Activated naive CD8-positive, alpha-beta T cell treated with anti-CD3 and anti-CD28 coated beads for 36 hours (primary cell): ENCODE results near the gene CBX1. TPM values are rescaled to one million over a fixed set of nuclear protein-coding genes. Genes with fewer than 3 reads are reported as not detected.

Source experiments
- DNase-seq: peaks from one replicate; pipeline ENCODE4 v3.0.0; 2021
- H3K27ac Mint-ChIP-seq: one replicate; pipeline ENCODE4 v1.8.0; 2022; ENCODE audit warnings: mild to moderate bottlenecking, moderate library complexity, mixed read lengths
- H3K27me3 Mint-ChIP-seq: one replicate; pipeline ENCODE4 v1.8.0; 2022; ENCODE audit warnings: mild to moderate bottlenecking, mixed read lengths
- H3K36me3 Mint-ChIP-seq: one replicate; pipeline ENCODE4 v1.8.0; 2021; ENCODE audit warnings: mild to moderate bottlenecking, mixed read lengths
- H3K4me1 Mint-ChIP-seq: one replicate; pipeline ENCODE4 v1.8.0; 2021; ENCODE audit warnings: mixed read lengths
- H3K4me3 Mint-ChIP-seq: one replicate; pipeline ENCODE4 v1.8.0; 2022; ENCODE audit warnings: mild to moderate bottlenecking, moderate library complexity, mixed read lengths
- H3K9me3 Mint-ChIP-seq: one replicate; pipeline ENCODE4 v1.8.0; 2022; ENCODE audit warnings: mixed read lengths
- total RNA-seq, 2 experiments: library from RNA; stranded (reverse); gene quantifications; one replicate each; pipeline ENCODE4 v1.2.3, GENCODE V29; 2021

CBX1 gene
- total RNA-seq, 2 experiments from 2014 or later: 60.3 to 60.5 TPM

- no peak for DNase-seq
- Mint-ChIP-seq H3K27ac (peak overlapping the region; percentile 98), H3K27me3 (no peaks in the 10 kb centered on the region), H3K36me3 (peaks cover 62% of the 10 kb centered on the region), H3K9me3 (no peaks in the 10 kb centered on the region), H3K4me1 (peaks cover 64% of the 10 kb centered on the region), H3K4me3 (peak overlapping the region; percentile 52)
Measured at GRCh38 chr17:48054238-48055185, 46.8 kb downstream of the CBX1 start.

- Mint-ChIP-seq H3K4me1 (peaks cover 64% of the 10 kb centered on the region), H3K9me3 (no peaks in the 10 kb centered on the region), H3K27ac (peak overlapping the region; percentile 70), H3K27me3 (no peaks in the 10 kb centered on the region), H3K36me3 (peaks cover 60% of the 10 kb centered on the region), H3K4me3 (peak overlapping the region; percentile 29)
- no peak for DNase-seq
Measured at GRCh38 chr17:48053758-48054237, 47.5 kb downstream of the CBX1 start.

DNA sequence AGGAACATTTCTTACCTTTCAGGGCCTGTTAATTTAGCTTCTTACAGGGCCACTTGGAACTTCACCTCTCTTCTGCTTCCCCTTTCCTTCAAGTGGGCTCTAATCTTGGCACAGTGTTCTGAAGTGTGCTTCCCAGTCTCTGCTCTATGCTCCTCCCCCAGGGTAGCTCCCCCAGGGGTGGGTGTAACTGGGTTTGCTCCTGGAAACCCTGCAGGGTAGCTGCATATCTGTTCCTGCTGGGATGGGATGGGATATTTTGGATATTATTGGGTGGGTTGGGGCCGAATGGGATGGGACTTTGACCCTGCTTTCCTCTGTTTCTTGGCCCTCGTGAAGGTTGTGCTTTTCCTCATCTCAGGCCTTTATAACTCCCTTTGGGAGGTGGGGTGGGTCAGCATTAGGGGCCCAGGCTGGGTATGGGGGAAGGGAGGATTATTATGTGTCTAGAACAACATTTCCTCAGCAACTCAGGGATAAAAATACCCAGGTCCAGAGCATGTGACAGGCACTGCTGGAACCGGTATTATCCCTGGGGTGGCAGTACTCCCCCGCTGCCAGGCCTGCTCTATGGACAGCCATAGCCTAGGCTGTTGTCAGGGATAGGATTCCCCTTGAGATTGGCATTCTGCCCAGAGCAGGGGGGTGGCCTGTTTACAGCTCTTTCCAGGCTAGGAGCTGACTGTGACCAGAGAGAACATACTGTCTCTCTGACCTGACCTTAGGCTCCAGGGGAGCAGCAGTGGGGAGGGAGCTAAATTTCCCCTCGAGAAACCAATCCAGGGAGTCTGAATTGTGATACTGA, 48.1 kb downstream of the CBX1 start:
- H3K27ac Mint-ChIP-seq: peak overlapping the region; percentile 70
- peaks cover 56% of the 10 kb centered on the region for H3K36me3 Mint-ChIP-seq
- peak overlapping the region; percentile 29 for H3K4me3 Mint-ChIP-seq
- H3K4me1 Mint-ChIP-seq: peaks cover 64% of the 10 kb centered on the region
- no peaks in the 10 kb centered on the region for H3K9me3 Mint-ChIP-seq
- no peak for DNase-seq
- no peaks in the 10 kb centered on the region for H3K27me3 Mint-ChIP-seq

GRCh38 chr17:48051706-48052486, 49.4 kb downstream of the CBX1 start:
- Mint-ChIP-seq H3K9me3 (no peaks in the 10 kb centered on the region), H3K27ac (peak overlapping the region; percentile 79), H3K27me3 (peaks cover 4% of the 10 kb centered on the region), H3K4me3 (peak overlapping the region; percentile 32), H3K4me1 (peaks cover 65% of the 10 kb centered on the region), H3K36me3 (peaks cover 60% of the 10 kb centered on the region)
- DNase-seq: no peak

GRCh38 chr17:48051283-48051682, 50.0 kb downstream of the CBX1 start:
- H3K4me1 Mint-ChIP-seq: peaks cover 64% of the 10 kb centered on the region
- H3K27ac Mint-ChIP-seq: no peak overlapping the region
- H3K9me3 Mint-ChIP-seq: no peaks in the 10 kb centered on the region
- H3K36me3 Mint-ChIP-seq: peaks cover 60% of the 10 kb centered on the region
- no peak for DNase-seq
- H3K27me3 Mint-ChIP-seq: peaks cover 4% of the 10 kb centered on the region
- peak overlapping the region; percentile 99 for H3K4me3 Mint-ChIP-seq

- Mint-ChIP-seq H3K4me1 (peaks cover 56% of the 10 kb centered on the region), H3K36me3 (peaks cover 54% of the 10 kb centered on the region), H3K4me3 (peak overlapping the region; percentile 99), H3K9me3 (no peaks in the 10 kb centered on the region), H3K27ac (peak overlapping the region; percentile 100), H3K27me3 (peaks cover 4% of the 10 kb centered on the region)
- DNase-seq: no peak
Measured at GRCh38 chr17:48048384-48049126, 52.7 kb downstream of the CBX1 start.

- H3K27ac Mint-ChIP-seq: peak within 1 kb of the TSS; percentile 100
- DNase-seq: peak; percentile 98
- H3K9me3 Mint-ChIP-seq: no peaks in the 10 kb centered on the region
- peaks cover 51% of the 10 kb centered on the region for H3K4me1 Mint-ChIP-seq
- H3K27me3 Mint-ChIP-seq: peaks cover 4% of the 10 kb centered on the region
- peak within 1 kb of the TSS; percentile 99 for H3K4me3 Mint-ChIP-seq
- H3K36me3 Mint-ChIP-seq: peaks cover 51% of the 10 kb centered on the region
Measured at GRCh38 chr17:48047741-48048383, 53.4 kb downstream of the CBX1 start, which contains the start of gene NFE2L1. TSS of gene NFE2L1 (plus strand) at chr17:48048359. CDS start at chr17:48051119, 2,760 bp downstream.

DNA sequence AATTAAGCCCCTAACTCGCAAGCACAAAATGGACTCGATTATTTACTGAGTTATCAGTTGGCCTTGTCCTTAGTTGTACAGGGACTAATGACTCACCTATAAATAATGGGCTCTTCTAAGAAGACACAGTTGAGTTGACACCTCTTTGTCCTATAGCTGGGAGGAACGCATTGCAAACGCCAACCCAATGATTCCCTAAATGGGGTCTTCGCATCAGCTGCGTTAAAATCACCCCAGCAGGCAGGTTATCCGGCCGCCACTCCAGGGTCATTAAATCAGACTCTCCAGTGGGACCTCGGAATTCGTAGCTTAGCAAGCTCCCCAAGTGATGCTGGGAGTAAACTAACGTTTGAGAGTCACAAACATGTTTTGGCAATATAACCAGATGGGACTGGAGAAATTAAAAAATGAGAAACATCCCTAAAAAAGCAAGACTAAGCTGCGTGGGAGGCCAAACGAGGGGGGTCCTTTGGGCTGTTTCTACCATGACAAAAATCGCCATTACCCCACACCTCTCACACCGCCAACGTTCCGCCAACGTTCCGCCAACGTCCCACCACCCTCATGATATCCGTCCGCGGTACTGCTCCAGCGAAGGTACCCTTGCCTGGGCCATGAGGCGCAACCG, 54.1 kb downstream of the CBX1 start:
- peak overlapping the region; percentile 100 for H3K27ac Mint-ChIP-seq
- H3K9me3 Mint-ChIP-seq: no peaks in the 10 kb centered on the region
- H3K4me3 Mint-ChIP-seq: peak overlapping the region; percentile 99
- DNase-seq: no peak
- peaks cover 48% of the 10 kb centered on the region for H3K4me1 Mint-ChIP-seq
- peaks cover 51% of the 10 kb centered on the region for H3K36me3 Mint-ChIP-seq
- peaks cover 4% of the 10 kb centered on the region for H3K27me3 Mint-ChIP-seq

DNA sequence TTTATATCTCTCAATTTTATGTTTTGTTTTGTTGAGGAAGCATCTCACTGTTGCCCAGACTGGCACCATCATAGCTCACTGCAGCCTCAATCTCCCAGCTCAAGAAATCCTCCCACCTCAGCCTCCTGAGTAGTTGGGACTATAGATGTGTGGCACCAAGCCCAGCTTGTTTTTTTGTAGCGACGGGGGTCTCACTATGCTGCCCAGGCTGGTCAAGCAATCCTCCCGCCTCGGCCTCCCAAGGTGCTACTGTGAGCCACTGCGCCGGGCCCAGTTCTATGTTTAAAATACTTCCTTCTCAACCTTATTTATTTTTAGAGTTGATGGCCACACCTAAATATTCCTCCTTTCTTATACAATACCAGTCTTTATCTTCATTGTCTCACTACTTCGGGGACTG, 55.0 kb downstream of the CBX1 start:
- DNase-seq: no peak
- Mint-ChIP-seq H3K27me3 (peaks cover 4% of the 10 kb centered on the region), H3K27ac (peak overlapping the region; percentile 100), H3K36me3 (peaks cover 43% of the 10 kb centered on the region), H3K4me1 (peaks cover 42% of the 10 kb centered on the region), H3K9me3 (no peaks in the 10 kb centered on the region), H3K4me3 (peak overlapping the region; percentile 99)

- Mint-ChIP-seq H3K4me3 (peak overlapping the region; percentile 11), H3K27ac (no peak overlapping the region), H3K36me3 (peaks cover 35% of the 10 kb centered on the region), H3K27me3 (peaks cover 4% of the 10 kb centered on the region), H3K4me1 (peaks cover 34% of the 10 kb centered on the region), H3K9me3 (no peaks in the 10 kb centered on the region)
- DNase-seq: no peak
Measured at GRCh38 chr17:48045316-48046001, 55.8 kb downstream of the CBX1 start.

DNA sequence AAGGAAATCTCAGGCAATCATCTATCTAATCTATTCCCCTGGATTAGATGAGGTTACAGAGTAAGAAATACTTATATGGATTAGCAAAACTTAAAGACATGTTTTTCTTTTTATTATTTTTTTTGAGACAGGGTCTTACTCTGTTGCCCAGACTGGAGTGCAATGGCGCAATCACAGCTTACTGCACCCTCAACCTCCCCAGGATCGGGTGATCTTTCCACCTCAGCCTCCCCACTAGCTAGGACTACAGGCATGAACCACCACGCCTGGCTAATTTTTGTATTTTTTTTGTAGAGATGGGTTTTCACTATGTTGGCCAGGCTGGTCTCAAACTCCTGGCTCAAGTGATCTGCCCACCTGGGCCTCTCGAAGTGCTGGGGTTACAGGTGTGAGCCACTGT, 56.4 kb downstream of the CBX1 start:
- H3K4me1 Mint-ChIP-seq: peaks cover 28% of the 10 kb centered on the region
- H3K27me3 Mint-ChIP-seq: peaks cover 4% of the 10 kb centered on the region
- no peak overlapping the region for H3K27ac Mint-ChIP-seq
- DNase-seq: no peak
- H3K9me3 Mint-ChIP-seq: no peaks in the 10 kb centered on the region
- peaks cover 29% of the 10 kb centered on the region for H3K36me3 Mint-ChIP-seq
- no peak overlapping the region for H3K4me3 Mint-ChIP-seq

GRCh38 chr17:48043176-48043575, 58.1 kb downstream of the CBX1 start:
- Mint-ChIP-seq H3K9me3 (no peaks in the 10 kb centered on the region), H3K36me3 (peaks cover 19% of the 10 kb centered on the region), H3K27ac (no peak overlapping the region), H3K4me1 (peaks cover 30% of the 10 kb centered on the region), H3K4me3 (no peak overlapping the region), H3K27me3 (peaks cover 18% of the 10 kb centered on the region)
- no peak for DNase-seq

DNA sequence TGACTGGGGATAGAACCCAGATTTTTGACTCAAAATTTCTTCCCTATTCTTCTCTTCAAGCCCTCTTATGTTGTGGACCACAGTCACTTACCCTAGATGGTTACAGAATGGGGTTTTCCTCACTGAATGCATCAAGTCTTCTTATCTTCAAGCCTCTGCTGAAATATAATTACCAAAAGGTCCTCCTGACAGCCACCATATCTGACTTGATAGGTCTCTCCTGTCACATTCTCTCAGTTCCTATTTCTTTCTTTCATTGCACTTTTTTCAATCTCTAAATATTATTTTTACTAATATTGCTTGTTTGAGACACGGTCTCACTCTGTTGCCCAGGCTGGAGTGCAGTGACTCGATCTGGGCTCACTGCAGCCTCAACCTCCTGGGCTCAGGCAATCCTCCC, 62.6 kb downstream of the CBX1 start:
- Mint-ChIP-seq H3K27ac (no peak overlapping the region), H3K9me3 (no peaks in the 10 kb centered on the region), H3K4me1 (peaks cover 16% of the 10 kb centered on the region), H3K27me3 (peaks cover 22% of the 10 kb centered on the region), H3K4me3 (no peak overlapping the region), H3K36me3 (no peaks in the 10 kb centered on the region)
- DNase-seq: no peak
